Measurements from ENCODE around the gene ACP1.

The ACP1 gene

GRCh38 chr2:317501-318424 lies 53.0 kb downstream of the ACP1 start:
- H3K4me2 ChIP-seq (ENCODE audit: low read length) = no peak overlapping the region
- H3K27ac ChIP-seq (ENCODE audit: low read depth, low read length) = no peak overlapping the region
- TF ChIP-seq EZH2phosphoT487 (IDR thresholded peaks at IDR 0.05; ENCODE audit: borderline replicate concordance, low read length) = no peak
- TF ChIP-seq, protein P1, sequence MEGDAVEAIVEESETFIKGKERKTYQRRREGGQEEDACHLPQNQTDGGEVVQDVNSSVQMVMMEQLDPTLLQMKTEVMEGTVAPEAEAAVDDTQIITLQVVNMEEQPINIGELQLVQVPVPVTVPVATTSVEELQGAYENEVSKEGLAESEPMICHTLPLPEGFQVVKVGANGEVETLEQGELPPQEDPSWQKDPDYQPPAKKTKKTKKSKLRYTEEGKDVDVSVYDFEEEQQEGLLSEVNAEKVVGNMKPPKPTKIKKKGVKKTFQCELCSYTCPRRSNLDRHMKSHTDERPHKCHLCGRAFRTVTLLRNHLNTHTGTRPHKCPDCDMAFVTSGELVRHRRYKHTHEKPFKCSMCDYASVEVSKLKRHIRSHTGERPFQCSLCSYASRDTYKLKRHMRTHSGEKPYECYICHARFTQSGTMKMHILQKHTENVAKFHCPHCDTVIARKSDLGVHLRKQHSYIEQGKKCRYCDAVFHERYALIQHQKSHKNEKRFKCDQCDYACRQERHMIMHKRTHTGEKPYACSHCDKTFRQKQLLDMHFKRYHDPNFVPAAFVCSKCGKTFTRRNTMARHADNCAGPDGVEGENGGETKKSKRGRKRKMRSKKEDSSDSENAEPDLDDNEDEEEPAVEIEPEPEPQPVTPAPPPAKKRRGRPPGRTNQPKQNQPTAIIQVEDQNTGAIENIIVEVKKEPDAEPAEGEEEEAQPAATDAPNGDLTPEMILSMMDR (IDR thresholded peaks at IDR 0.05; ENCODE audit: low read depth, low read length, poor library complexity, severe bottlenecking) = no peak

GRCh38 chr2:319059-319600 lies 54.4 kb downstream of the ACP1 start:
- no peaks in the 10 kb centered on the region for H4K20me1 ChIP-seq (ENCODE audit: control insufficient read depth, insufficient read depth, low read depth, low read length)
- no peaks in the 10 kb centered on the region for H3K27me3 ChIP-seq (ENCODE audit: control insufficient read depth, low read length)
- H3K9me3 ChIP-seq (ENCODE audit: control insufficient read depth, insufficient read depth, low read length) = peaks cover 5% of the 10 kb centered on the region; the same call in 1 of the 2 replicates
- H3K27ac ChIP-seq (ENCODE audit: low read depth, low read length) = no peak overlapping the region
- no peak overlapping the region for H3K4me3 ChIP-seq (ENCODE audit: low read length)
- no peaks in the 10 kb centered on the region for H3K79me2 ChIP-seq (ENCODE audit: control insufficient read depth, low read length)
- no peaks in the 10 kb centered on the region for H3K9me2 ChIP-seq (replicated peaks; ENCODE audit: control insufficient read depth, low read length)
- H3F3A ChIP-seq (ENCODE audit: control insufficient read depth, insufficient read depth) = no peaks in the 10 kb centered on the region
- no peak overlapping the region for H3K4me2 ChIP-seq (ENCODE audit: low read length)
- no peaks in the 10 kb centered on the region for H3K4me1 ChIP-seq (ENCODE audit: control insufficient read depth, low read length)
- TF ChIP-seq EZH2phosphoT487 (IDR thresholded peaks at IDR 0.05; ENCODE audit: borderline replicate concordance, low read length) = no peak
- TF ChIP-seq, protein P1 (IDR thresholded peaks at IDR 0.05; ENCODE audit: low read depth, low read length, poor library complexity, severe bottlenecking) = no peak
- H3K36me3 ChIP-seq (ENCODE audit: control insufficient read depth, low read length) = no peaks in the 10 kb centered on the region

More at GRCh38 chr2:317501-318424, 53.0 kb downstream of the ACP1 start:
- Histone ChIP-seq H3K79me2 (ENCODE audit: control insufficient read depth, low read length) (no peaks in the 10 kb centered on the region), H3K27me3 (ENCODE audit: control insufficient read depth, low read length) (no peaks in the 10 kb centered on the region), H4K20me1 (ENCODE audit: control insufficient read depth, insufficient read depth, low read depth, low read length) (no peaks in the 10 kb centered on the region), H3K9me3 (ENCODE audit: control insufficient read depth, insufficient read depth, low read length) (peaks cover 5% of the 10 kb centered on the region; the same call in 1 of the 2 replicates), H3F3A (ENCODE audit: control insufficient read depth, insufficient read depth) (no peaks in the 10 kb centered on the region), H3K4me3 (ENCODE audit: low read length) (no peak overlapping the region), H3K4me1 (ENCODE audit: control insufficient read depth, low read length) (no peaks in the 10 kb centered on the region), H3K9me2 (replicated peaks; ENCODE audit: control insufficient read depth, low read length) (no peaks in the 10 kb centered on the region), H3K36me3 (ENCODE audit: control insufficient read depth, low read length) (no peaks in the 10 kb centered on the region)

DNA sequence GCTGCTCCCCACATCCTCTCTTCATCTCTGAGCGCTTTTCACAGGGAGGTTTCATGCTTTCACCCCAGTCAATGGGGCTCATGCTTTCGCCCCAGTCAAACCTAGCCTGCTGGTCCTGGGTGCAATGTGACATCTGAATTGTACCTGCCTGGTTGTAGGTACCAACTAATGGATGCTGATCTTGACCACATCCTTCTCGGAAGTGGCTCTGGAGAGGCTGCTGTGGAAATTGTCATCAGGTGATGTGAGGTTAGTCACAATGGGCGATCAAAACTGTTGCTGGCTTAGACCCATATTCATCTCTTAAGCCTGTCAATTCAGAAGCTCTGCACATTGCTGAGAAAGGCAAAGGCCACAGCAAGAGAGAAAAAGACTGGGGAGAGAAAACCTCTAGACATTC lies 55.8 kb downstream of the ACP1 start:
- Histone ChIP-seq H3K4me1 (ENCODE audit: control insufficient read depth, low read length) (no peaks in the 10 kb centered on the region), H3F3A (ENCODE audit: control insufficient read depth, insufficient read depth) (no peaks in the 10 kb centered on the region), H3K4me2 (ENCODE audit: low read length) (no peak overlapping the region), H3K36me3 (ENCODE audit: control insufficient read depth, low read length) (no peaks in the 10 kb centered on the region), H4K20me1 (ENCODE audit: control insufficient read depth, insufficient read depth, low read depth, low read length) (no peaks in the 10 kb centered on the region), H3K9me3 (ENCODE audit: control insufficient read depth, insufficient read depth, low read length) (peaks cover 5% of the 10 kb centered on the region; the same call in 1 of the 2 replicates), H3K27ac (ENCODE audit: low read depth, low read length) (no peak overlapping the region), H3K9me2 (replicated peaks; ENCODE audit: control insufficient read depth, low read length) (no peaks in the 10 kb centered on the region), H3K4me3 (ENCODE audit: low read length) (no peak overlapping the region), H3K27me3 (ENCODE audit: control insufficient read depth, low read length) (no peaks in the 10 kb centered on the region), H3K79me2 (ENCODE audit: control insufficient read depth, low read length) (no peaks in the 10 kb centered on the region)
- TF ChIP-seq, protein P1 (IDR thresholded peaks at IDR 0.05; ENCODE audit: low read depth, low read length, poor library complexity, severe bottlenecking) = no peak
- TF ChIP-seq EZH2phosphoT487 (IDR thresholded peaks at IDR 0.05; ENCODE audit: borderline replicate concordance, low read length) = no peak

All from DOHH2 (cell line).